ENCODE data around the gene ETNK2.

GRCh38 chr1:204145033-204145504 lies 6.8 kb downstream of the ETNK2 start:
- no peak for TF ChIP-seq CTCF (IDR thresholded peaks at IDR 0.05 in 4 of 5, conservative IDR thresholded peaks at IDR 0.05 in 1 of 5)
- no peak for TF ChIP-seq POLR2A (IDR thresholded peaks at IDR 0.05)
